Adrenal gland (tissue), 5 donors: ENCODE results near the gene TANC1.

Experiments used
- CTCF ChIP-seq, 6 experiments: fragments of 450-650 bp in 4 of 6; fragments of 200-600 bp in 2 of 6; sonication (generic) in 1 of 6; IDR thresholded peaks; 1 replicate in 5 of 6; 2 replicates in 1 of 6; pipeline versions ENCODE4 v1.5.1 to v1.8.0; 2016 to 2021; ENCODE audit warnings: antibody characterized with exemption in 6 of 6, mild to moderate bottlenecking in 2 of 6, moderate library complexity in 1 of 6
- POLR2A ChIP-seq, 2 donors: fragments of 450-650 bp; IDR thresholded peaks; one replicate each; pipeline ENCODE4 v1.6.1; 2017; ENCODE audit warnings: antibody characterized with exemption in 2 of 2, mild to moderate bottlenecking in 2 of 2, moderate library complexity in 1 of 2
- donor health status: DM: no; HTN: no; CAD: no.

- no peak for TF ChIP-seq CTCF (IDR thresholded peaks at IDR 0.05)
- no peak for TF ChIP-seq POLR2A (IDR thresholded peaks at IDR 0.05)
Observed at GRCh38 chr2:159199236-159199635, 230.8 kb downstream of the TANC1 start.
